Stimulated activated CD8-positive, alpha-beta memory T cell treated with anti-CD3 and anti-CD28 coated beads, Interleukin-7, amount 100 ng/mL, for 48 hours (primary cell): ENCODE measurements around the gene BHLHE23.
"Not testable (repeated sequence)": the region's sequence is repeated elsewhere in the genome, so short reads cannot be mapped to it uniquely, and the experiment has no call there.

Experiments
- DNase-seq, 2 donors: peaks; one replicate each; pipeline ENCODE4 v3.0.0-alpha.2; 2020; ENCODE audit warnings: low read depth in 1 of 2; ENCODE audit errors: extremely low read depth in 1 of 2

Gene BHLHE23

GRCh38 chr20:62962221-62962879 lies 44.4 kb downstream of the BHLHE23 start:
- no peak for DNase-seq

- no peak for DNase-seq
Observed at GRCh38 chr20:62961799-62962198, 45.0 kb downstream of the BHLHE23 start.

GRCh38 chr20:62961310-62961783 lies 45.4 kb downstream of the BHLHE23 start:
- no peak for DNase-seq

GRCh38 chr20:62960446-62961309 lies 46.1 kb downstream of the BHLHE23 start:
- DNase-seq, result not testable (repeated sequence)

GRCh38 chr20:62959998-62960436 lies 46.7 kb downstream of the BHLHE23 start:
- DNase-seq, result no peak

- no peak for DNase-seq
Observed at GRCh38 chr20:62959101-62959971, 47.4 kb downstream of the BHLHE23 start.

GRCh38 chr20:62958388-62959100 lies 48.2 kb downstream of the BHLHE23 start:
- DNase-seq, result no peak

- no peak for DNase-seq
Observed at GRCh38 chr20:62957136-62958117, 49.3 kb downstream of the BHLHE23 start.

GRCh38 chr20:62956387-62957135 lies 50.2 kb downstream of the BHLHE23 start:
- DNase-seq, result no peak
